GM21423 (cell line): ENCODE results near the gene SNAPC3.
A peak's percentile ranks its signal among the peaks of the same experiment; 100 is the strongest.

Source experiments
- ATAC-seq: cut with Tn5 transposase; IDR thresholded peaks from one replicate; pipeline ENCODE4 v1.9.1; 2021; ENCODE audit warnings: mild to moderate bottlenecking, moderate library complexity; ENCODE audit not compliant: unreplicated experiment

SNAPC3 gene

GRCh38 chr9:15485836-15486666 is 63.4 kb downstream of the SNAPC3 start:
- ATAC-seq = no peak

DNA sequence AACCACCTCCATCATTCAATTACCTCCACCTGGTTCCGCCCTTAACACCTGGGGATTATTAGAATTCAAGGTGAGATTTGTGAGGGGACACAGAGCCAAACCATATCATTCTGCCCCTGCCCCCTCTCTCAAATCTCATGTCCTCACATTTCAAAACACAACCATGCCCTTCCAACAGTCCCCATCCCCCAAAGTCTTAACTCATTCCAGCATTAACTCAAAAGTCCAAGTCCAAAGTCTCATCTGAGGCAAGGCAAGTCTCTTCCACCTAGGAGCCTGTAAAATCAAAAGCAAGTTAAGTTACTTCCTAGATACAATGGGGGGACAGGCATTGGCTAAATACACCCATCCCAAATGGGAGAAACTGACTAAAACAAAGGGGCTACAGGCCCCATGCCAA is 69.3 kb downstream of the SNAPC3 start:
- no peak for ATAC-seq

DNA sequence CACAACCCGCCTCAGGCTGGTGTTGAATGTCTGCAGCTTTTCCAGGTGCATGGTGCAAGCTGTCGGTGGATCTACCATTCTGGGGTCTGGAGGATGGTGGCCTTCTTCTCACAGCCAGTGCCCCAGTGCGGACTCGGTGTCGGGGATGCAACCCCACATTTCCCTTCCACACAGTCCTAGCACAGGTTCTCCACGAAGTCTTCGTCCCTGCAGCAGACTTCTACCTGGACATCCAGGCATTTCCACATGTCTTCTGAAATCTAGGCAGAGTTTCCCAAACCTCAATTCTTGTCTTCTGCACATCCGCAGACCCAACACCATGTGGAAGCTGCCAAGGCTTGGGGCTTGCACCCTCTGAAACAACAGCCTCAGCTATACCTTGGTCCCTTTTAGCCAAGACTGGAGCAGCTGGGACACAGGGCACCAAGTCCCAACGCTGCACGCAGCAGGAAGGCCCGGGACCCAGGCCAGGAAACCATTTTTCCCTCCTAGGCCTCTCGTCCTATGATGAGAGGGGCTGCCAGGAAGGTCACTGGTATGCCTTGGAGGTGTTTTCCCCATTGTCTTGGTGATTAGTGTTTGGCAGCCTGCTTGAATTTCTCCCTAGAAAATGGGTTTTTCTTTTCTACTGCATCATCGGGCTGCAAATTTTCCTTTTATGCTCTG is 69.9 kb downstream of the SNAPC3 start:
- ATAC-seq = no peak

DNA sequence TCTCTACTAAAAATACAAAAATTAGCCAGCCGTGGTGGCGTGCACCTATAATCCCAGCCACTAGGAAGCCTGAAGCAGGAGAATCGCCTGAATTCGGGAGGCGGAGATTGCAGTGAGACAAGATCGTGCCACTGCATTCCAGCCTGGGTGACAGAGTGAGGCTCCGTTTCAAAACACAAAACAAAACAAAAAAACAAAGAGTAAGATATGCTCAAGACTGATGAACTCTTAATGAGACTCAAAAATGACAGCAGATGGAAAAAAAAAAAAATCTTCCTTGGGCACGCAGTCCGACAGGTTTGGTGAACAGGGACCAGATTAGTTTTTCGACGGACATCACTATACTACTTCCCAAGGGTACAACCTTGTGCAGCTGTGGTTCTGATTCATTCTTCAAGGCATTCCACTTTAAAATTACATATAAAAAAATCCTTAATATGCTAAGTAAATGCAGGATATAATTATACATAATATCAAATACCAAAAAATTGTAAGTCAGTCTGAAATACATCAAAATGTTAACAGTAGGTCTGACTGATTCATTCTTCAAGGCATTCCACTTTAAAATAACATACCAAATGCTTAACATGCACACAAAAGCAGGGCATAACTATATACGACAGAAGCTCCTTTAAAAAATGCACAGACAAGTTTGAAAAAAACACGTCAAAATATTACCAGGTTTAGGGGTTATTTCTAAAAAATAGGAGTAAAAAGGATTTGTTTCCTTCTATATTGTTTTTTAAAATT is 75.7 kb downstream of the SNAPC3 start:
- no peak for ATAC-seq

DNA sequence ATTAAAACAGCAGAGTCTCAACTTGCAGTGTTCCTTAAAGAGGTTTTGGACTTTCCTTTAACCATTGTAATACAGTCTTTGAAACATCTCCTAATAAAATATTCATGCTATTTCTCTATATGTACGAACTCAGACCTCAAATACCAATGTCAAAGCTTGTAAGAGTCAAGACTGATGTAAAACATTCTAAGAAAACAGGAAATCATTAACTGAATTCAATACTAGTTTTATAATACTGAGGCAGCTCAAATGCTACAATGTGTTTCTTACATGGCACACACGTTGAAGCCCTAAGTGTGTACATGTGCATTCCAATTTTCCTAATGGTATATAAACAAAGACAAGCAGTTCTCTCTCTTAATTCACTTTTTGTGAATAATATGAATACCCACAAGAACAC is 76.5 kb downstream of the SNAPC3 start:
- no peak for ATAC-seq

GRCh38 chr9:15501179-15501578 is 78.5 kb downstream of the SNAPC3 start:
- ATAC-seq = no peak

DNA sequence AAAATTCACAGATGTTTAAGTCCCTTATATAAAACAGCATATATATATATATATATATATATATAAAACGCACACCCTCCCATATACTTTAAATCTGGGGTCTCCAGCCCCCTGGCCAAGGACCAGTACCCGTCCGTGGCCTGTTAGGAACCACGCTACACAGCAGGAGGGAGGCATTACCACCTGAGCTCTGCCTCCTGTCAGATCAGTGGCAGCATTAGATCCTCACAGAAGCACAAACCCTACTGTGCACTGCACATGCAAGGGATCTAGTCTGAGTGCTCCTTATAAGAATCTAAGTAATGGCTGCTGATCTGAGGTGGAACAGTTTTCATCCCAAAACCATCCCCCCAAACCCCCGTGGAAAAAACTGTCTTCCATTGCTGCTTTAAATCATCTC is 79.1 kb downstream of the SNAPC3 start:
- ATAC-seq = no peak

GRCh38 chr9:15505921-15506320 is 83.2 kb downstream of the SNAPC3 start:
- ATAC-seq = no peak

- peak; percentile 37 for ATAC-seq
Measured at GRCh38 chr9:15509931-15510788, 87.5 kb downstream of the SNAPC3 start.

DNA sequence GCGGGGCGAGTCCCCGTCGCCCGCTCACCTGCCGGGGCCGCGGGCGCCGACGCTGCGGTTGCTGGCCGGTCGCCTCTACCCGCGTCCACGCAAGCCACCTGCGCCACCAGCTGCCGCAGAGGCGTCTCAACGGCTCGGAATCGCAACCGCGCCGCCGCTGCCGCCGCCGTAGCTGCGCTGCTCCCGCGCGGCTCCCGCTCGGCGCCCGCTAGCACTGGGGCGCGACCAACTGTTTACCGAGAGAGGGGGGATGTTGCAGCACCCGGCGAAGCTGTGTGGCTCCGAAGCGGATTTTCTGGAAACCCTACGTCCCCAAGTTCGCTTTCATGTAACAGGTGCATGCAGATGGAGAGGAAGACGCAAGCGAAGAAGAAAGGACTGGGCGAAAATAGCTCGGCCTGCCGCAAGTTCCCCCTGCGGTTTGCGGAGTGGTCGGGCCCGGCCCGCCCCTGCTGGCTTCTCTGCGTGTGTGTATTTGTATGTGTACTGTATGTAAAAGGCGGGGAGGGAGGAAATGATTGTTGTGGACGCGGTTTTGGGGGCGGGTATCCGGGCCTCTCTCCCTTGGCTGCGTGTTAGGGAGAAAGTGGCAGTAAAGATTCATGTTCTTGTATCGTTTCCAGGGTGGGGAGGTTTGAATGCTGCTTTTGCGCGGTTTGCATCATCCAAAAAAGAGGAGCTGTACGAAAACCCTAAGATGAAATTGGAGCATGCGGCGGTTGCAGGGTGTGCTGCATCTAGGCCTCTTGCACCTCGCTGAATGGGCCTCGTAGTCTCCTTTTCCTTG is 88.3 kb downstream of the SNAPC3 start, which contains the start of gene PSIP1:
TSS of gene PSIP1 (minus strand) at position 182 of the 787 bp plus-strand sequence. CDS start 782 bp downstream, outside the sequence.
- ATAC-seq = peak; percentile 87
